ENCODE results near the gene AEBP2.

The AEBP2 gene

GRCh38 chr12:19440019-19440858, 947 bp downstream of the AEBP2 start:
- H3K4me3 ChIP-seq (ENCODE audit: extremely low read depth, insufficient read depth, low read length, poor library complexity, severe bottlenecking), result peak overlapping the region; percentile 96
- no peaks in the 10 kb centered on the region for H3K4me1 ChIP-seq (ENCODE audit: control insufficient read depth, insufficient read depth, low read length, poor library complexity, severe bottlenecking)
- H3K27ac ChIP-seq (ENCODE audit: low read depth, low read length, severe bottlenecking), result peak overlapping the region; percentile 72
- 0 to 1% methylated on average over 33 to 53 of the region's 71 CpGs for WGBS, 2 experiments (ENCODE audit: insufficient coverage in 2 of 2)
- H3K36me3 ChIP-seq (ENCODE audit: control insufficient read depth, insufficient read depth, low read length), result peaks cover 24% of the 10 kb centered on the region
- H3K9me3 ChIP-seq (ENCODE audit: control insufficient read depth, low read length), result peaks cover 5% of the 10 kb centered on the region

DNA sequence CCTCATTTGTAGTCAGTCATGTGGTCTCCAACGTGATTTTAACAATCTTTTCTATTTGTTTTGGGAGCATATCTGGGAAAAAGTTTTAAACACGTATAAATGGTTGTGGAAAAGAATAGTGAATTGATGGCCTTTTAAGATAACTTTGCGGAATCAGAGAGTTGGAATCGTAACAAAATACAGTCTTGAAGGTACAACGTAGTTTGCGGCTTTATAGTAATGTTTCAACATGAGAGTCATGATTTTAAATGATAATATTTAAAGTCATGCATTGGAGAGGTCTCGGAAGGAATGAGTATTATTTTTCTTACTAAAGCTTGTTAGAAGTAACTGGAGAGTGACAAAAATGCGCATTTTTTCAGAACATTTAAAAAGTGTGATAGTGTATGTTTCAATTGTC, 1.6 kb downstream of the AEBP2 start:
- peaks cover 5% of the 10 kb centered on the region for H3K9me3 ChIP-seq (ENCODE audit: control insufficient read depth, low read length)
- H3K4me3 ChIP-seq (ENCODE audit: extremely low read depth, insufficient read depth, low read length, poor library complexity, severe bottlenecking), result peak overlapping the region; percentile 96
- peaks cover 27% of the 10 kb centered on the region for H3K36me3 ChIP-seq (ENCODE audit: control insufficient read depth, insufficient read depth, low read length)
- H3K27ac ChIP-seq (ENCODE audit: low read depth, low read length, severe bottlenecking), result peak overlapping the region; percentile 72
- H3K4me1 ChIP-seq (ENCODE audit: control insufficient read depth, insufficient read depth, low read length, poor library complexity, severe bottlenecking), result no peaks in the 10 kb centered on the region
- 1 to 3% methylated on average over 7 to 8 of the region's 8 CpGs for WGBS, 2 experiments (ENCODE audit: insufficient coverage in 2 of 2)

DNA sequence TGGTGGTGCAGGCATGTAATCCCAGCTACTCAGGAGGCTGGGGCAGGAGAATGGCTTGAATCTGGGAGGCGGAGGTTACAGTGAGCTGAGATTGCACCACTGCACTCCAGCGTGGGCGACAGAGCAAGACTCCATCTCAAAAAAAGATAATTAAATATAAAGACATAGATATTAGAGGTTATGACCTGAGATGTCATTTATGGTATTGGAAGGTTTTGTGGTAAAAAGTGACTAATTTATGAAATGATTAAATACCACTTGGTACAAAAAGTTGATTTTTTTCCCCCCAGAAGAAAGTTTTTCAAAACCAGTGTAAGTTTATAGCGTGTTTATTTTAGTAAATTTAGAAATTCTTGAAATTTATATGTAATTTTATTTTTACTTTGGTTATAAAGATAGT, 4.3 kb downstream of the AEBP2 start:
- Histone ChIP-seq H3K27ac (ENCODE audit: low read depth, low read length, severe bottlenecking) (no peak overlapping the region), H3K9me3 (ENCODE audit: control insufficient read depth, low read length) (peaks cover 5% of the 10 kb centered on the region), H3K4me1 (ENCODE audit: control insufficient read depth, insufficient read depth, low read length, poor library complexity, severe bottlenecking) (peaks cover 2% of the 10 kb centered on the region), H3K4me3 (ENCODE audit: extremely low read depth, insufficient read depth, low read length, poor library complexity, severe bottlenecking) (no peak overlapping the region), H3K36me3 (ENCODE audit: control insufficient read depth, insufficient read depth, low read length) (peaks cover 40% of the 10 kb centered on the region)
- no CpG with 5 or more reads among the region's 4 CpGs for WGBS, 2 experiments (ENCODE audit: insufficient coverage in 2 of 2)

DNA sequence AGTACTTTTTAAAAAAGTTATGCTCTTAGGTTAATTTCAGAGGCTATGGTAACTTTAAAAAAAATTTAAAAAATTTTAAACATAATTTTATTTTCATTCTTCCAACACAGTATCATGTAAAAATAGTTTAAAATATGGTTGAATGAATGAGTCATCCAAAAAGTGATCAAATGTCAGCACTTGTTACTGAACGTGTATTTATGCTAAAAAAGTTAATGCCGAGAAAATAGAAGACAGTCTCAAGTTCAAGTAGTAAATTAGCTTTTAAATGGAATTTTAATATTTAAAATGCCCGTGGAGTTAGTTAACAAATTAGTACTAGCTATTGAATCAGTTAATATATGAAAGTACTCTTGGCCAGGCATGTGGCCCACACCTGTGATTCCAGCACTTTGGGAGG, 4.8 kb downstream of the AEBP2 start:
- Histone ChIP-seq H3K4me3 (ENCODE audit: extremely low read depth, insufficient read depth, low read length, poor library complexity, severe bottlenecking) (no peak overlapping the region), H3K36me3 (ENCODE audit: control insufficient read depth, insufficient read depth, low read length) (peaks cover 40% of the 10 kb centered on the region), H3K9me3 (ENCODE audit: control insufficient read depth, low read length) (peaks cover under 1% of the 10 kb centered on the region), H3K27ac (ENCODE audit: low read depth, low read length, severe bottlenecking) (no peak overlapping the region), H3K4me1 (ENCODE audit: control insufficient read depth, insufficient read depth, low read length, poor library complexity, severe bottlenecking) (peaks cover 2% of the 10 kb centered on the region)
- 91 to 100% methylated on average over 1 to 3 of the region's 3 CpGs for WGBS, 2 experiments (ENCODE audit: insufficient coverage in 2 of 2)

DNA sequence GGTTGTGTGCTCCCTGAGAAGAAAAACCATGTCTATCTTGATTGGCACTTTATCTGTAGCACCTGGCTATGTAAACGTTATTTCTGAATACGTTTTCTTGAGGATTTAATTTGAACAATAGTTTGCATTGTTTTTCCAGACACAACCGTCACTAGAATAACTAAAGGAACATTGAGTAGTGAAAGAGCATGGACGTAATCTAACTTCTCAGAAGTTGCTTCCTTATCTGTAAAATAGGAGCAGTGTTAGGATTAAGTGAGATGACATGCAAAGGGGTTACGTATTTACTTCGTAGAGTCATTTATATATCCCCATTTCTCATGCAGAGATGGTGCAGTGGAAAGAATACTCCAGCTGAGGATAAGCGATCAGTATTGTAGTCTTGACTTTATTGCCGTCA, 8.1 kb downstream of the AEBP2 start:
- Histone ChIP-seq H3K9me3 (ENCODE audit: control insufficient read depth, low read length) (no peaks in the 10 kb centered on the region), H3K27ac (ENCODE audit: low read depth, low read length, severe bottlenecking) (no peak overlapping the region), H3K4me3 (ENCODE audit: extremely low read depth, insufficient read depth, low read length, poor library complexity, severe bottlenecking) (no peak overlapping the region), H3K36me3 (ENCODE audit: control insufficient read depth, insufficient read depth, low read length) (peaks cover 34% of the 10 kb centered on the region), H3K4me1 (ENCODE audit: control insufficient read depth, insufficient read depth, low read length, poor library complexity, severe bottlenecking) (peaks cover 8% of the 10 kb centered on the region)
- WGBS, 2 experiments (ENCODE audit: insufficient coverage in 2 of 2), result 92 to 93% methylated on average over 5 to 7 of the region's 8 CpGs

- peaks cover 8% of the 10 kb centered on the region for H3K4me1 ChIP-seq (ENCODE audit: control insufficient read depth, insufficient read depth, low read length, poor library complexity, severe bottlenecking)
- peak overlapping the region; percentile 13 for H3K27ac ChIP-seq (ENCODE audit: low read depth, low read length, severe bottlenecking)
- H3K4me3 ChIP-seq (ENCODE audit: extremely low read depth, insufficient read depth, low read length, poor library complexity, severe bottlenecking), result no peak overlapping the region
- peaks cover 18% of the 10 kb centered on the region for H3K36me3 ChIP-seq (ENCODE audit: control insufficient read depth, insufficient read depth, low read length)
- no peaks in the 10 kb centered on the region for H3K9me3 ChIP-seq (ENCODE audit: control insufficient read depth, low read length)
- WGBS, 2 experiments (ENCODE audit: insufficient coverage in 2 of 2), result 80% methylated on average over 1 of the region's 4 CpGs; no CpG with 5 or more reads in 1 of the 2 experiments
Measured at GRCh38 chr12:19449814-19450213, 10.5 kb downstream of the AEBP2 start.

- no peaks in the 10 kb centered on the region for H3K9me3 ChIP-seq (ENCODE audit: control insufficient read depth, low read length)
- no peak overlapping the region for H3K4me3 ChIP-seq (ENCODE audit: extremely low read depth, insufficient read depth, low read length, poor library complexity, severe bottlenecking)
- H3K4me1 ChIP-seq (ENCODE audit: control insufficient read depth, insufficient read depth, low read length, poor library complexity, severe bottlenecking), result peaks cover 8% of the 10 kb centered on the region
- H3K27ac ChIP-seq (ENCODE audit: low read depth, low read length, severe bottlenecking), result peak overlapping the region; percentile 13
- H3K36me3 ChIP-seq (ENCODE audit: control insufficient read depth, insufficient read depth, low read length), result peaks cover 20% of the 10 kb centered on the region
- 100% methylated on average over 3 of the region's 4 CpGs for WGBS, 2 experiments (ENCODE audit: insufficient coverage in 2 of 2)
Measured at GRCh38 chr12:19450362-19450761, 11.1 kb downstream of the AEBP2 start.

- Histone ChIP-seq H3K4me3 (ENCODE audit: extremely low read depth, insufficient read depth, low read length, poor library complexity, severe bottlenecking) (no peak overlapping the region), H3K36me3 (ENCODE audit: control insufficient read depth, insufficient read depth, low read length) (peaks cover 19% of the 10 kb centered on the region), H3K9me3 (ENCODE audit: control insufficient read depth, low read length) (no peaks in the 10 kb centered on the region), H3K27ac (ENCODE audit: low read depth, low read length, severe bottlenecking) (peak overlapping the region; percentile 10), H3K4me1 (ENCODE audit: control insufficient read depth, insufficient read depth, low read length, poor library complexity, severe bottlenecking) (peaks cover 8% of the 10 kb centered on the region)
- WGBS, 2 experiments (ENCODE audit: insufficient coverage in 2 of 2), result 67 to 74% methylated on average over 6 of the region's 6 CpGs
Measured at GRCh38 chr12:19451196-19451595, 11.9 kb downstream of the AEBP2 start.

DNA sequence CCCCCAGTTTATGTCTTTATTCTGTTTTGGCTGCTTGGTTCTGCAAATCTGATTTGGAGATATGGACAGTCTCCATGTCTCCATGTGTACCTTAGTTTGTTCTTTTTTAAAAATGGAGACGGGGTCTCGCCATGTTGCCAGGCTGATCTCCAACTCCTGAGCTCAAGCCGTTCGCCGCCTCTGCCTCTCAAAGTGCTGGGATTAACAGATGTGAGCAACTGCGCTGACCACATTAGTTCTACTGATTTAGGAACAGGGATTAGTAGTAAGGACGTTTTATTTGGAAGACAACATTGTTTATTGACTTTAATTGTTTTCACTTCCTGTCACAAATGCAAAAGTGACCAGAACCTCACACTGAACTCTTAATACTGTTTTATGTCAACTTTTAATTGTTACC, 14.7 kb downstream of the AEBP2 start:
- 98 to 100% methylated on average over 5 to 6 of the region's 7 CpGs for WGBS, 2 experiments (ENCODE audit: insufficient coverage in 2 of 2)
- H3K4me3 ChIP-seq (ENCODE audit: extremely low read depth, insufficient read depth, low read length, poor library complexity, severe bottlenecking), result no peak overlapping the region
- peaks cover 18% of the 10 kb centered on the region for H3K36me3 ChIP-seq (ENCODE audit: control insufficient read depth, insufficient read depth, low read length)
- peaks cover 6% of the 10 kb centered on the region for H3K4me1 ChIP-seq (ENCODE audit: control insufficient read depth, insufficient read depth, low read length, poor library complexity, severe bottlenecking)
- no peaks in the 10 kb centered on the region for H3K9me3 ChIP-seq (ENCODE audit: control insufficient read depth, low read length)
- H3K27ac ChIP-seq (ENCODE audit: low read depth, low read length, severe bottlenecking), result no peak overlapping the region

GRCh38 chr12:19454837-19455236, 15.5 kb downstream of the AEBP2 start:
- Histone ChIP-seq H3K4me3 (ENCODE audit: extremely low read depth, insufficient read depth, low read length, poor library complexity, severe bottlenecking) (no peak overlapping the region), H3K27ac (ENCODE audit: low read depth, low read length, severe bottlenecking) (no peak overlapping the region), H3K36me3 (ENCODE audit: control insufficient read depth, insufficient read depth, low read length) (peaks cover 18% of the 10 kb centered on the region), H3K9me3 (ENCODE audit: control insufficient read depth, low read length) (no peaks in the 10 kb centered on the region), H3K4me1 (ENCODE audit: control insufficient read depth, insufficient read depth, low read length, poor library complexity, severe bottlenecking) (peaks cover 6% of the 10 kb centered on the region)
- WGBS, 2 experiments (ENCODE audit: insufficient coverage in 2 of 2), result 100% methylated on average over 2 of the region's 2 CpGs; no CpG with 5 or more reads in 1 of the 2 experiments

GRCh38 chr12:19456176-19456575, 16.9 kb downstream of the AEBP2 start:
- Histone ChIP-seq H3K9me3 (ENCODE audit: control insufficient read depth, low read length) (no peaks in the 10 kb centered on the region), H3K36me3 (ENCODE audit: control insufficient read depth, insufficient read depth, low read length) (peaks cover 18% of the 10 kb centered on the region), H3K4me3 (ENCODE audit: extremely low read depth, insufficient read depth, low read length, poor library complexity, severe bottlenecking) (no peak overlapping the region), H3K27ac (ENCODE audit: low read depth, low read length, severe bottlenecking) (no peak overlapping the region), H3K4me1 (ENCODE audit: control insufficient read depth, insufficient read depth, low read length, poor library complexity, severe bottlenecking) (peaks cover 3% of the 10 kb centered on the region)
- WGBS, 2 experiments (ENCODE audit: insufficient coverage in 2 of 2), result 97 to 99% methylated on average over 6 of the region's 7 CpGs
